Glomerular visceral epithelial cell (primary cell): Measurements from ENCODE around the gene STAB1.

Experiments
- DNase-seq: peaks from one replicate; pipeline ENCODE4 v3.0.0-alpha.2; 2016; ENCODE audit errors: extremely low spot score

STAB1 gene

DNA sequence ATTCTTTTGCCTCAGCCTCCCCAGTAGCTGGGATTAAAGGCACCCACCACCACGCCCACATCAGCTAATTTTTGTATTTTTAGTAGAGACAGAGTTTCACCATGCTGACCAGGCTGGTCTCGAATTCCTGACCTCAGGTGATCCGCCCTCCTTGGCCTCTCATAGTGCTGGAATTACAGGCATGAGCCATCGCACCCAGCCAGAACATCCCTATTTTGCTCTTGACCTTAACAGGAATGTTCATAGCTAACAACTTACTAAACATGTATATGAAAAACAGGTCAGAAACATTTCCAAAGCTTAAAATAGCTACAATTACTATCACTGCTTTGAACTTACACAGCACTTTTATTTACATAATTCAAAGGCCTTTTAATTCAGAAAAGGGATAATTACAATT, 74.9 kb downstream of the STAB1 start:
- DNase-seq: no peak

- no peak for DNase-seq
These were observed 77.1 kb downstream of the STAB1 start for GRCh38 chr3:52572221-52572620.
